NCI-H2107 treated with DMSO at 0.1 percent for 48 hours (cell line): ENCODE data around the gene GRM1.

Source experiments
- DNase-seq: peaks from one replicate; lab custom pipeline; 2025; ENCODE audit not compliant: unreplicated experiment; lab: John Stamatoyannopoulos, UW

The GRM1 gene

DNA sequence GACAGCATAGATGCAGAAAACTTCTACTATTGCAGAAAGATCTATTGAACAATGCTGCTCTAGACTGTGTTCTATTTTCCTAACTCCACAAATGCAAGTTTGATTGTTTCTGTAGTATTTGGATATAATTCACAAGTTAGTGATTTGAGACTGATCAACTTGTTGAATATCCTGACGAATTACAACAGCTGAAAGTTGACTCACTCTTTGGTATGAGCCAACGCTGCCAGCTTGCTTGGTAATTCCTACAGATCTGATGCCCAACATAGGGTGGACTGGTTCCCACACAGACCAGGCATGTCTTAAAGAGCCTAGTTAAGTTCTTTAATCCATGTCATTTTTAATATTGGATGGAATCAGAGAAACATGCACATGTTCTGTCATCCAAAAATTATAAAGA is 283.7 kb downstream of the GRM1 start:
- no peak for DNase-seq

DNA sequence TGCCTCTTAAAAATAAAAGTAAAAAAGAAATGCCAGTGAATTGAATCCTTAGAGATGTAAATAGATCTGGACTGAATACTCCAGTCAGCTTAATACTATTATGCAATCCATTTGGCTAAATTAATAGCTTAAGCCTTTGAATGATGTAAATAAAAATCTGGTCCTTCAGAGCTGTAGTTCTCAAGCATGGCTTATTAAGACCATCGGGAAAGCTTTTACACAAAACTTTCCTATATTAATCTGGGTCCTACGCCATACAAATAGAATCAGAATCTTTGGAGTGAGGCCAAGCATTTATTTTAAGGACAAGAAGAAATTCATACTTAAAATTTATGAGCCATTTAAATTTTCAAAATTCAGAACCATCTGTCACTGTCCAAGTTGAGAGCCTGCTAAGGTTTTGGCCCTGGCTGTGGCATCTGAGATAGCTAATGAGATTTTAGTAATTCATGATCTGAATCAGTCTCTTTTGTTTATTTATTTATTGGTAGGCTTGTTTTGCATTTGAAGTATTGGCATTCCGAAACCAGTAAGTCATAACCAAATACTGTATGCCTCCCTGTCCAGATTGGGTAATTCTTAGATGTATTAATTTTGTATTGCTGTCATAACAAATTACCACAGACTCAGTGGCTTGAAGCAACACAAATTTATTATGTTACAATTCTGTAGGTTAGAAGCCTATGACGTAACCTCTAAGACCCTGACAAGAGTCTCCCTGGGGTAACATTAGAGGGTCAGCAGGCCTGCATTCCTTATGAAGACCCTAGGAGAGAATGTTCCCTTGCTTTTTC is 286.7 kb downstream of the GRM1 start:
- DNase-seq: no peak

DNA sequence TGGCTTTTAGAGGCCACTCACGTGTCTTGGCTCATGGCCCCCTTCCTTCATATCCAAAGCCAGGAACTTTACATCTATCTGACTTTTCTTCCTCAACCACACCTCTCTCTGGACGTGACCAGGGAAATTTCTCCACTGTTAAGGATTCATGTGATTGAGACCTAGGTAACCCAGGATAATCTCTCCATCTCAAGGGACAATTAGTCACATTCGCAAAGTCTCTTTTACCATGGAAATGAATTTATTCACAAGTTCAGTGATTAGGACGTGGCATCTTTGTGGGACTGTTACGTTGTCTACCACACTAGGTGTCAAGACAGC is 287.3 kb downstream of the GRM1 start:
- no peak for DNase-seq

- no peak for DNase-seq
Observed at GRCh38 chr6:146331013-146331412, 302.2 kb downstream of the GRM1 start.

GRCh38 chr6:146335336-146335735 is 306.5 kb downstream of the GRM1 start:
- no peak for DNase-seq

- no peak for DNase-seq
Observed at GRCh38 chr6:146336191-146336590, 307.3 kb downstream of the GRM1 start.

- no peak for DNase-seq
Observed at GRCh38 chr6:146337376-146337775, 308.5 kb downstream of the GRM1 start.

DNA sequence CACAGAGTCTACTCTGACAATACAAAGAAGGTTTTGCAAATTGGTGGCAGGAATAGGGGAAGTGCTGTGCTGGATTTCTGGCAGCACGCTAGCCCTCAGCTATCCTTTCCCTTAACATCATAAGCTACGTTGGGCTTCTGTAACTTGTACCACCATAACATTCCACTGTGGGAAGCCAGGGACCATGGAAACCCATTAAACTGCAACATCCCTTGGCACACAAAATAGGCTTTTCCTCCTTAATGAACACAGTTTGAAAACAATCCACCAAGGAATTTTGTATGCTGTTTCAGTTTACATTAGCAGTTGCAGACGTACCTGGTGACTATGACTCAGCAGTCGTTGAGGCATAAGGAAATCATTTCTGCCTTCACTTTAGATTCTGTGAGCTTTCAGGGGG is 310.9 kb downstream of the GRM1 start:
- DNase-seq: no peak

DNA sequence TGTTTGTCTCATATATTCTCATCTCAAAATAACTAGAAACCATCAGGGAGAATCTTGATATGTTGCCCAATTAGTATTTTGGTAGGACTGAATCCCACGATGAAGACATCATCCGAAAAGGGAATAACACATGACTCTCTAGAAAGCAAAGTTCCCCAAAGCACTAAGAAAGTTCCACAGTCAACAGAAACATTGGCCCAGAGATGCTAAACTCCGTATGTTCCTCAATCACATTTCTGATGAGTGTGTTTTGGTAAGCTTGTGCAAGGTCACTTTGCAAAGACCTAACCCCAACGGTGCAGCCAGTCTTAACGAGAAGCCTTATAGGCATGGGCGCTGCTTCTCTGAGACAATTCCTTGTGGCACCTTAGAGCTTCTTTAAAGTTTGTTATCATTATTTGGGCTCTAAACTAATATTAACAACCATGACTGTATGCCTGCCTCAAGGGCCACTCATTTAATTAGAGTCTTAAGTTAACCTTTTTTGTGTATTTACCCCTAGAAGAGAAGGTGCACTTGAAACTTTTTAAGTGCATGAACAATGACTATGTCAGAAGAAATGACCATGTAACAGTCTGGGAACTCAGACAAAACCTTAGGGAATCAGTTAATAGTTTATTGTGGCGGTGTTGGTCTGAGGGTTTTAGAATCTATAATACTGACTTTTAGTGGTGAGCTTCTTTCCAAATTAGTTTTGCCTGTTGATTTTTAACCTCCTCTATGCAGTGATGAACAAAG is 312.8 kb downstream of the GRM1 start:
- DNase-seq: no peak

DNA sequence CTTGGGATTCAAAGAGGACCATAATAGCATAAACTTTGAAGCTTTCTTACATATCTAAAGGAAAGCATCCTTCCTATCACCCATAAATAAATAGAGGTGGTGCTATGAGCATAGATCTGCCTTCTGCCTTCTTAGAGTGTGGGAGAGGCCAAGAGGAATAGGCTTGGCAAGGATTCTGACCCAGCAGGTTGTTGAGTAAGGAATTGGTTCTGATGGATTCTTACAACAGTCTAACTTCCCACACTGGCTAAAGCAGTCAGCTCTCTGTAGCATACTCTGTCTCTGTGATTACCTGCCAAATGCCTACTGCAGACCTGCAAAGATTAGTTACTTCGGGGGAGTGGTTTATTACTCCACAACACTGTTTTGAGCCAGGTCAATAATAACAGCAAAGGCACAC is 316.7 kb downstream of the GRM1 start:
- no peak for DNase-seq

GRCh38 chr6:146347090-146347489 is 318.2 kb downstream of the GRM1 start:
- no peak for DNase-seq

DNA sequence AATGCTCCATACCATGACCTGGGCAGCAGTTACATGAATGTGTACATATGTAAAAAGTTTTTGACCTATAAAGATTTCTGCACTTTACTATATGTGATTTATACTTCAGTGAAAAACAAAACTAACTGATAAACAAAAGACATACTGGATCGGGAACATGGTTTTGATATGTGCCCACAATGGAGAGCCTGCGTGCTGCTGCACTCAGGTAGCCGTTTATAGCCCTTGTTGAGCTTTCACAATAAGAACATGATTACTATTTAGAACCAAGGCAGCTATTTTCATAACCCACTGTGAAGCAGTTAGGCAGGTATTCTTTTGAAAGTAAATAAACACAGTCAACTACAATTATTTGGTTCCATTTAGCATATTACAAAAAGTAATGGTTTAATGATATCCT is 318.8 kb downstream of the GRM1 start:
- DNase-seq: no peak

DNA sequence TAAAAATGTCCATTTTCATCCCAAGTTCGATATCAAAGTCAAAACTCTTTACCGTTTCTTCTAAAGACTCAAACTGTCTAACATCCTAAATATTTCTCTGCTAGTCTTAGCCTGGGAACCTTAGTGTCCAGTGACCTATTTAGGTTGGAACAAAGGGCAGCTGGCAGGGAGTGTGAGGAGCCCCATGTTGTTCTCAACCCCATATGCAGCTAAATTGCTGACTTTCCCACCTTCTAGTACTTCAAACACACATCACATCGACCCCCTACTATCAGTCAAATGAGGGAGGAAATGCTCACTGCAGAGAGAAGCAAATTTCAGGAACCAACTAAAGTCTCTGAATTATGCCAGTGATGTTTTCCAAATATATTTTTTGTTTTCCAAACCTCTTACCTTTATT is 322.2 kb downstream of the GRM1 start:
- no peak for DNase-seq

DNA sequence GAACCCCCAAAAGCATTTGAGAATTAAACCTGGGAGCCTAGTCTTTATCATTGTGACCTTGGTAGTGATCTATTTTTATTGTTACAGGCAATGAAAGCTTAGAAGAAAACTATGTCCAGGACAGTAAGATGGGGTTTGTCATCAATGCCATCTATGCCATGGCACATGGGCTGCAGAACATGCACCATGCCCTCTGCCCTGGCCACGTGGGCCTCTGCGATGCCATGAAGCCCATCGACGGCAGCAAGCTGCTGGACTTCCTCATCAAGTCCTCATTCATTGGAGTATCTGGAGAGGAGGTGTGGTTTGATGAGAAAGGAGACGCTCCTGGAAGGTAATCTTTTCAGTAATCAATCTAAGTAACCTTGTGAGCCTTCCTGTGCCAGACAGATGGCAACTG is 323.3 kb downstream of the GRM1 start:
- DNase-seq: no peak

GRCh38 chr6:146354451-146354850 is 325.6 kb downstream of the GRM1 start:
- DNase-seq: no peak

- DNase-seq: no peak
Observed at GRCh38 chr6:146355521-146356100, 326.7 kb downstream of the GRM1 start.

DNA sequence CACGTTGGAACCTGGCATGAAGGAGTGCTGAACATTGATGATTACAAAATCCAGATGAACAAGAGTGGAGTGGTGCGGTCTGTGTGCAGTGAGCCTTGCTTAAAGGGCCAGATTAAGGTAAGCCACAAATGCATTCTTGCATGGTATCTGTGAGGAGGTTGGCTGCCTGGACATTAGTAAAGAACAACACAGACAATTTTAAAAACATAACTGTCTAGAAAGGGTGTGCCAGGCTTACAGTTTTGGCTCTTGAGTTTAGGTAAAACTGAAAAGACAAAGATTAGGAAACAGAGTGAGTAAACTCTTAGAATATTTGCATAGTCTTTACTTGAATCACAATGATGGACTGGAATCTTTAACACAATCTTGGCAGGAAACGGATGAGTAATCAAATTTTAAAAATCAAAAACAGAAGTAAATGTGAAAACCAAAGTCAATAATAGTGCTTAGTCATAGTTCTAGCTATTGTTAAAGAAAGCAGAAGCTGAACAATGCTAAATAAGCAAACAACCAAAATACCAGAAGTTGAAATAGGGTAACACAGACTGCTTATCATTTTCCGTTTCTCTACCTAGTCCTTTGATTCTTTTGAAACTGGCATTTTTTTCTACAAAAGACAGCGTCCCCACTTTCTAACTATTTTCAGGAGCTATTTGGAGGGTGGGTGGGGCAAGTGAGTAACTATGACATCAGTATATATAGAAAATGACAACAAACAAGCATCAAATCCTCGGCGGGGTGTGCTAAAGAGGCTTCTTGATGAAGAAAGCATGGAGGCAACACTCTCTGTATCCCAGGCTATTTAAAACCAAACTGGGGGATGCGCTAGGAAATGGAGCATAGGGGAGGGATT is 328.9 kb downstream of the GRM1 start:
- DNase-seq: no peak

- no peak for DNase-seq
Observed at GRCh38 chr6:146358431-146359046, 329.7 kb downstream of the GRM1 start.

GRCh38 chr6:146359131-146359530 is 330.3 kb downstream of the GRM1 start:
- DNase-seq: no peak

DNA sequence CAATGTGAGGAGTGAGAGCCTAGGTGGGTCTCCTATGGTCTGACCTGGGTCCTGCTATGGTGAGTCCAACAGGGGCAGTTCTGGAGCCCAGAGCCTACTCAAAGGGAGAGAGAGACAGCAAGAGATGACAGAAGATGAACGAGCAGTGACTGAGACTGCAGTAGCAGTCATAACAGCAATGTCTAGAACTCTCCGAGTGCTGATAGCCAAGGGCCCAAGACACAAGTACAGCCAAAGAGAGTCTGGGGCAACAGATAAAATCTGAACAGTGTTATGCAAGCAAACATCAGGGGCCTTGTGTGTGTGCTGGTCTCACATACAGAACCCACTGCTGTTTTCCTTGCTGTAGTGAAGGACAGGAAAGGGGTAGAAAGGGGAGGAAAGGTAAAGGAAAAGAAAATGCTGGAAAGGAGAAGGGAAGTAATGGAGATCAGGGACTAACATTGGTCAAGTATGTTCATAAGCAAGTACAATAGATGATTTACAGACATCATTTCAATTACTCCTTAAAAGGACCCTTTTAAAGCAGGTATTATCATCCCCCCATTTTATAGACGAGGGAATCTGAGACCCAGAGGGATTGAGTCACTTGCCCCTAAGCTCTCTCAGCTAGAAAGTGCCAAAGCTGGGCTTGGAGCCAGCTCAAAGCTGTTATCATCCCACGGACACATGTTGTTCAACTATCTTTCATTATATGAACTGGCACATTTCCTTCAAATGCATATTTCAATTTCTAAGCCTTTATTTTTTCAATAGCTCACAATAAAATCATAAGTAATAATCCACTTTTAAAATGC is 332.5 kb downstream of the GRM1 start:
- no peak for DNase-seq
